Stimulated activated naive B cell treated with anti-CD40 and anti-IgM and Interleukin-4, amounts not matched to agents 10 μg/mL and 1 μg/mL and 100 μg/mL, for 72 hours (primary cell): ENCODE measurements around the gene TGIF1.
"Not testable (repeated sequence)": the region's sequence is repeated elsewhere in the genome, so short reads cannot be mapped to it uniquely, and the experiment has no call there.

Experiments
- ATAC-seq, 2 donors: fragments of 150-1000 bp; cut with Tn5 transposase; replicated peaks; 2 replicates each; pipeline ENCODE4 v1.10.0; 2021; ENCODE audit warnings: moderate library complexity in 1 of 2
- DNase-seq: peaks from one replicate; pipeline ENCODE4 v3.0.0; 2021
- H3K27ac Mint-ChIP-seq: one replicate; pipeline ENCODE4 v1.8.0; 2022; ENCODE audit warnings: mild to moderate bottlenecking, mixed read lengths
- H3K27me3 Mint-ChIP-seq, 2 donors: one replicate each; pipeline ENCODE4 v1.8.0; 2022; ENCODE audit warnings: mixed read lengths in 2 of 2
- H3K36me3 Mint-ChIP-seq, 2 donors: one replicate each; pipeline ENCODE4 v1.8.0; 2022; ENCODE audit warnings: mixed read lengths in 2 of 2, mild to moderate bottlenecking in 1 of 2
- H3K4me1 Mint-ChIP-seq, 2 donors: one replicate each; pipeline ENCODE4 v1.8.0; 2022; ENCODE audit warnings: mixed read lengths in 2 of 2, mild to moderate bottlenecking in 1 of 2
- H3K4me3 Mint-ChIP-seq, 2 donors: one replicate each; pipeline ENCODE4 v1.8.0; 2022; ENCODE audit warnings: mild to moderate bottlenecking in 2 of 2, mixed read lengths in 2 of 2, moderate library complexity in 1 of 2
- H3K9me3 Mint-ChIP-seq, 2 donors: one replicate each; pipeline ENCODE4 v1.8.0; 2022; ENCODE audit warnings: mixed read lengths in 2 of 2, mild to moderate bottlenecking in 1 of 2

The TGIF1 gene

GRCh38 chr18:3472121-3472520 lies 22.1 kb downstream of the TGIF1 start:
- ATAC-seq, H3K4me3 Mint-ChIP-seq, H3K9me3 Mint-ChIP-seq, H3K36me3 Mint-ChIP-seq, H3K4me1 Mint-ChIP-seq, H3K27ac Mint-ChIP-seq, DNase-seq, H3K27me3 Mint-ChIP-seq: not testable (repeated sequence)

DNA sequence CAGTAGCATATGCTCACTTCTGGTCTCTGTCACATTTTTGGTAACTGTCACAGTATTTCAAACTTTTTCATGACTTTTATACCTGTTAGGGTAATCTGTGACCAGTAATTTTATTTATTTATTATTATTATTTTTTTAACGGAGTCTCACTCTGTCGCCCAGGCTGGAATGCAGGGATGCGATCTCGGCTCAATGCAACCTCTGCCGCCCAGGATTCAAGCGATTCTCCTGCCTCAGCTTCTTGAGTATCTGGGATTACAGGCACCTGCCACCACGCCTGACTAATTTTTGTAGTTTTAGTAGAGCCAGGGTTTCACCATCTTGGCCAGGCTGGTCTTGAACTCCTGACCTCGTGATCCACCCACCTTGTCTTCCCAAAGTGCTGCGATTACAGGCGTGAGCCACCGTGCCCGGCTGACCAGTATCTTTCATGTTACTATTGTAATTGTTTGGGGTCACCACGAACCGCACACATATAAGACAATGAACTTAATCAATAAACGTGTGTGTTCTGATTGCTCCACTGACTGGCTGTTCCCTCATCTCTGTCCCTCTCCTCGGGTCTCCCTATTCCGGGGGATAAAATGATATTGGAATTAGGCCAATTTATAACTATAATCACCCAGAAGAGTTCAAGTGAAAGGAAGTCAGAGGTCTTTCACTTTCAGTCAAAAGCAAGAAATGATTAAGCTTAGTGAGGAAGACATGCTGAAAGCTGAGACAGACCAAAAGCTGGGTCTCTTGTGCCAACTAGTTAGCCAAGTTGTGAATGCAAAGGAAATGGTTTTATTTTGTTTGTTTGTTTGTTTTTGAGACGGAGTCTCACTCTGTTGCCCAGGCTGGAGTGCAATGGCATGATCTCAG lies 22.9 kb downstream of the TGIF1 start:
- Mint-ChIP-seq H3K4me1 (peaks cover 4 to 5% of the 10 kb centered on the region in 2 donors), H3K4me3 (peak overlapping the region in 1 of 2 donors; percentile 19), H3K27me3 (peaks cover 0 to 4% of the 10 kb centered on the region in 2 donors), H3K27ac (peak overlapping the region; percentile 76), H3K9me3 (peaks cover 4 to 5% of the 10 kb centered on the region in 2 donors), H3K36me3 (peaks cover 4% of the 10 kb centered on the region in 2 donors)
- ATAC-seq (peak; percentile 80 to 89), DNase-seq (no peak)

DNA sequence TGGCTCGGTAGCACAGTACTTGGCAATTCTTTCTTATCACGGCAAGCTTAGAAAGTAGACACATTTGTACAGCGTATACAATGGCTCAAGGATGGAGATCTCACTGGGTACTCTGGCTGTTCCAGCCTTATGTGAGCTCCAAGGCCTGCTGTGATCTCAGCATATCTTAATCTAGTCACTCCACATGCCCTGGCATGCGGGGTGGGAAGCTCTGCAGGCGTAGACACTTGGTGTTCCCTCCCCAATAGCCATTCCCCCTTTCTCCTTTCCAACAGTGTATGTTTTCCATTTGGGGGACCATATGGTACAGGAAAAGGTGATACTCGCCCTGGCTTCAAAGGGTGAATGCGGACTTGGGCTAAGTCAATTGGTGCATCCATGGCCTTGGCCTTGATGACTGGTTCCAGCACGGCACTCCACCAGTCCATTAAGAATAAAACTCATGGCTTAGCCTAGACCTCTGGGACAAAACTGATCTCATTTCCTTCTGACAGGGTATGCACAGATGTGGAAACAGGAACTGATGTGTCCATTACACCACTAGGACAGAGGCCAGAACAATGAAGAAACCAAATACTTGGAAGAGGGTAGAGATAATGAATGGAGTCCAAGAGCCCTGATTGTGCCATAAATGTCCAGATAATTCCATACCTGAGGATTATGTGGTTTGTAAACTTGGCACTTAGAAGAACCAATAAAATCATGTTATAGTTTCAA lies 28.4 kb downstream of the TGIF1 start:
- Mint-ChIP-seq H3K4me1 (no peaks in the 10 kb centered on the region), H3K27ac (no peak overlapping the region), H3K4me3 (no peak overlapping the region), H3K27me3 (peaks cover 0 to 4% of the 10 kb centered on the region in 2 donors), H3K36me3 (peaks cover 4% of the 10 kb centered on the region in 2 donors), H3K9me3 (peaks cover 4 to 5% of the 10 kb centered on the region in 2 donors)
- ATAC-seq (no peak), DNase-seq (no peak)

GRCh38 chr18:3479978-3480509 lies 30.1 kb downstream of the TGIF1 start:
- Mint-ChIP-seq H3K36me3 (no peaks in the 10 kb centered on the region), H3K27ac (no peak overlapping the region), H3K4me1 (no peaks in the 10 kb centered on the region), H3K27me3 (no peaks in the 10 kb centered on the region), H3K4me3 (no peak overlapping the region), H3K9me3 (peaks cover under 1% of the 10 kb centered on the region in 2 donors)
- ATAC-seq (no peak), DNase-seq (no peak)

DNA sequence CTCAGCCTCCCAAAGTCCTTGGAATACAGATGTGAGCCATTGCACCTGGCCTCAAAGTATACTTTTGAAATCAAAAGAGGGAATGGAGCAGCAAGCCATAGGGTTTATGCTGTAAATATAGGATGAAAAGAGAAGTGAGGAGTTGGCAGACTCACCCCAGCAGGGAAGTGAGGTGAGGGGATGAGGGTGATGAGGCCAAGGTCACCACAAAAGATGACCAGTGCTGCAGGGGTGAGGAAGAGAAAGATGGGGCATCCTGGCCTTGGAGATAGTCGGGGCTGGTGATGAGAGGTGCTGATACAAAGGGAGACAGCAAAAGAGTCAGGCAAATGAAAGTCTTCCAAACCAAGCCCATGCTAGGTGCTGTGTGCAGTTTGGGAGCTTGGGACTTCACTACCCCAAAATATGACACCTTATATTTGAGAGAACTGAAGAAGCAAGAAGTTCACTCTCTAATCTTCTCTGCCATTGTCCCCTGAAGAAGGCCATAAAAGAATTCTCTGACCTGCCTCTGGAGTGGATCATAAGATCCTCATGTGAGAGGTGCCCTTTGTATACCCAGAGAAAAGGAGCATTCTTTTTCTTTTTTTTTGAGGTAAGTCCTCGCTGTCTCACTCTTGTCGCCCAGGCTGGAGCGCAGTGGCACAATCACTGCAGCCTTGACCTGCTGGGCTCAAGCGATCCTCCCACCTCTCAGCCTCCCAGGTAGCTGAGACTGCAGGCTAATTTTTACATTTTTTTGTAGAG lies 31.0 kb downstream of the TGIF1 start:
- DNase-seq (no peak), ATAC-seq (no peak)
- Mint-ChIP-seq H3K27me3 (no peaks in the 10 kb centered on the region), H3K9me3 (no peaks in the 10 kb centered on the region), H3K36me3 (no peaks in the 10 kb centered on the region), H3K27ac (no peak overlapping the region), H3K4me1 (no peaks in the 10 kb centered on the region), H3K4me3 (no peak overlapping the region)

GRCh38 chr18:3481696-3482210 lies 31.8 kb downstream of the TGIF1 start:
- H3K36me3 Mint-ChIP-seq = no peaks in the 10 kb centered on the region
- peaks cover 0 to 4% of the 10 kb centered on the region in 2 donors for H3K4me1 Mint-ChIP-seq
- H3K4me3 Mint-ChIP-seq = no peak overlapping the region
- H3K27me3 Mint-ChIP-seq = no peaks in the 10 kb centered on the region
- ATAC-seq = peak; percentile 66 to 68
- no peaks in the 10 kb centered on the region for H3K9me3 Mint-ChIP-seq
- DNase-seq = no peak
- H3K27ac Mint-ChIP-seq = no peak overlapping the region

DNA sequence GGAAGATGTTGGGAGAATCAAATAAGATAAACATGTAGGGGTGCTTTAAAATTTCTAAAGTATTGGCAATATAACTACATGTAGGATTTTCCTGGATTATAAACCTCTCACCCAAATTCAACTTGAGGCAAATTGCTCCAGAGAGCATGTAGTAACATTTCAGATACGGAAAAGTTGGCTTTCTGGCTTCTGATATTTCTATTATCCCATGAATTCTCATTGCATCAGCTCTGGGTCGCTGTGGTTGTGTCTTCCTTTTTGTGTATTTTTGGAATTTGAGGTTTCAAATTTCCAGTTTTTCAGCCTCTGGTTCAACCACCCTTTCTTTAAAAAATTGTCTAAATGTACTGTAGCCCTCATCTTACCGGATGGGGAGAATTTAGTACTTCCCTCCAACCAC lies 32.3 kb downstream of the TGIF1 start:
- DNase-seq = no peak
- Mint-ChIP-seq H3K27ac (no peak overlapping the region), H3K4me1 (peaks cover 0 to 6% of the 10 kb centered on the region in 2 donors), H3K4me3 (no peak overlapping the region), H3K36me3 (no peaks in the 10 kb centered on the region), H3K27me3 (no peaks in the 10 kb centered on the region), H3K9me3 (no peaks in the 10 kb centered on the region)
- ATAC-seq = no peak

GRCh38 chr18:3485153-3486149 lies 35.5 kb downstream of the TGIF1 start:
- Mint-ChIP-seq H3K4me1 (peaks cover 5 to 6% of the 10 kb centered on the region in 2 donors), H3K36me3 (no peaks in the 10 kb centered on the region), H3K27me3 (no peaks in the 10 kb centered on the region), H3K27ac (no peak overlapping the region), H3K4me3 (no peak overlapping the region), H3K9me3 (no peaks in the 10 kb centered on the region)
- ATAC-seq (peak in 1 of 2 donors; percentile 75), DNase-seq (no peak)

DNA sequence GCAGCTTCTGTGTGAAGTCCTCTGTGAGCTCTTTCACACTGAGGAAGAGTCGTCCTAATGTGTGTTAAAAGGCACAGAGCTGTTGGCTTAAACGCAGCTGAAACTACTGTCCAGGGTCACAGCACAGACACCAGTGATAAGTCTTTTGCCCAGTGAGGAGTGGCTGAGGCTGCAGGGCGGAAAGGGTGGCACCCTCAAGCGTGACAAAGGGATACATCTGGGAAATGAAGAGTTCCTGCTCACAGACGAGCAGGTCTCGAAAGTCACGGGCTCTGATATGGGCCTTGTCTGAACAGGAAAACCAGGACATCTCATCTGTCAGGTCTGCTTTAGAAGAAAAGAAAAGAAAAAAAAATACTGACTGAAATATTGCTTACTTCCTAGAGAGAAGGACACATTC lies 36.5 kb downstream of the TGIF1 start:
- H3K27me3 Mint-ChIP-seq = no peaks in the 10 kb centered on the region
- no peak for DNase-seq
- H3K27ac Mint-ChIP-seq = no peak overlapping the region
- H3K9me3 Mint-ChIP-seq = no peaks in the 10 kb centered on the region
- no peak overlapping the region for H3K4me3 Mint-ChIP-seq
- ATAC-seq = no peak
- no peaks in the 10 kb centered on the region for H3K36me3 Mint-ChIP-seq
- H3K4me1 Mint-ChIP-seq = peaks cover 5 to 6% of the 10 kb centered on the region in 2 donors

- DNase-seq (no peak), ATAC-seq (no peak)
- peaks cover 15 to 25% of the 10 kb centered on the region in 2 donors for H3K4me1 Mint-ChIP-seq
- H3K27me3 Mint-ChIP-seq = no peaks in the 10 kb centered on the region
- H3K36me3 Mint-ChIP-seq = no peaks in the 10 kb centered on the region
- H3K4me3 Mint-ChIP-seq = no peak overlapping the region
- no peaks in the 10 kb centered on the region for H3K9me3 Mint-ChIP-seq
- no peak overlapping the region for H3K27ac Mint-ChIP-seq
Observed at GRCh38 chr18:3489462-3489861, 39.5 kb downstream of the TGIF1 start.

DNA sequence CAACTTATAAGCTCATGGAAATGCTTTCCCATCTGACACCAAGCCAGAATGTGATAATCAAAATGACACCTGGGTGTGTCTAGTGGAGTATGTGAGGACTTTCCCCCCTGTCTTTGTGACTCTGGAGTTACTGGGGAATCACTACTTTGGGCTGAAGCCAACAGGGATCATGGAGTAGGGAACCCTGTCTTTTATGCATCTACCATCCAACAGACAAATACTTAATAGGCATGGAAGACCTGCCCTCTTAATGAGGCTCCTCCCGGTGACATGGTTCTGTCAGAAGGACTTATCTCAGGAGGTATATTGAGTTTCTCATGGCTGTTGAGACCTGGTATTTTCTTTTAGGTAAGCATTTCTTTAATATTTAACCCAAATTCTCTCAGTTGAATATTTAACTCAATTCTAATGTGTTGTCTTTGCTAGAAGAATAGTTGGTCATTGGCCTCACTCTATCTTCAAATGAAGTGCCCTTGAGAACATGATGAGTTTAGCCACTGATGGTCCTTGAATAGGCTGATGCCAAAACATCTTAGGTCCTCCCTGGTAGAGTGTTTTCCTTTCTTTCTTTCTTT lies 42.1 kb downstream of the TGIF1 start:
- no peaks in the 10 kb centered on the region for H3K36me3 Mint-ChIP-seq
- H3K27ac Mint-ChIP-seq = no peak overlapping the region
- no peaks in the 10 kb centered on the region for H3K9me3 Mint-ChIP-seq
- no peaks in the 10 kb centered on the region for H3K27me3 Mint-ChIP-seq
- DNase-seq = no peak
- H3K4me1 Mint-ChIP-seq = peaks cover 15 to 24% of the 10 kb centered on the region in 2 donors
- no peak overlapping the region for H3K4me3 Mint-ChIP-seq
- ATAC-seq = no peak

- H3K27ac Mint-ChIP-seq = no peak overlapping the region
- H3K4me3 Mint-ChIP-seq = no peak overlapping the region
- ATAC-seq (no peak), DNase-seq (no peak)
- no peaks in the 10 kb centered on the region for H3K36me3 Mint-ChIP-seq
- H3K27me3 Mint-ChIP-seq = peaks cover 0 to under 1% of the 10 kb centered on the region in 2 donors
- H3K4me1 Mint-ChIP-seq = peaks cover 15 to 24% of the 10 kb centered on the region in 2 donors
- H3K9me3 Mint-ChIP-seq = no peaks in the 10 kb centered on the region
Observed at GRCh38 chr18:3492721-3493120, 42.7 kb downstream of the TGIF1 start.
